Measurements from ENCODE around the gene FHOD3.

FHOD3 gene

DNA sequence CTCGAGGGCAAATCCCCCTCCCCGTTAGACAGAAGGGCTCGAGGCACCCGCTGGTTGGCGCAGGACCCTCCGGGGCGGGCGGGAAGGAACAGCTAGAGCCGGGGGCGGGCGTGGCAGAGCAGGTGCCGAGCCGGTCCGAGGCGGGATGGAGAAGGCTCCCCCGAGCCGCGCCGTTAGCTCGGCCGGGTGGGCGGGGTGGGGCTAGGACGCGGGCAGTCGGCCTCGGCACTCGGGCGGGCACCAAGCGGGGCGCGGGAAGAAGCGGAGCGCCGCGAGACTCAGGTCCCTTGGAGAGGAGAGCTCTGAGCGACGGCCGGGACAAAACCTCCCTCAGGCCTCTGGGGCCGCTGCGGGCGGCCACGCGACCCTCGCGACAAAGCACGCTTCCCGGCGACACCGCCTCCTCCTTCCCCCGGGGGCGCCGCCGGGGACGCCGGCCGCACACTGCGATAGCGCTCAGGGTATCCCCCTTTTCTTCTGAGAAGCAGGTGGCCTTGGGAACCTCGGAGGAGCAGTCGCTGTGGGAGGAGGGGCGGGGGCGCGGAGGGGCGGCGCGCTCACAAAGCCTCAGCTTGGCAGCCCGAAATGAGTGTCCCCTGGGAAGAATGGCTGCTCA is 721 bp downstream of the FHOD3 start:
- peak; percentile 26 for DNase-seq (ENCODE audit: insufficient read length)
- FAIRE-seq = no peak
- no peak for TF ChIP-seq TAF1 (IDR thresholded peaks at IDR 0.05; ENCODE audit: borderline replicate concordance, low read depth, low read length)
- TF ChIP-seq POLR2A (IDR thresholded peaks at IDR 0.05; ENCODE audit: low read depth, low read length) = no peak
- TF ChIP-seq POLR2AphosphoS5 (IDR thresholded peaks at IDR 0.05; ENCODE audit: low read depth, low read length) = no peak

DNA sequence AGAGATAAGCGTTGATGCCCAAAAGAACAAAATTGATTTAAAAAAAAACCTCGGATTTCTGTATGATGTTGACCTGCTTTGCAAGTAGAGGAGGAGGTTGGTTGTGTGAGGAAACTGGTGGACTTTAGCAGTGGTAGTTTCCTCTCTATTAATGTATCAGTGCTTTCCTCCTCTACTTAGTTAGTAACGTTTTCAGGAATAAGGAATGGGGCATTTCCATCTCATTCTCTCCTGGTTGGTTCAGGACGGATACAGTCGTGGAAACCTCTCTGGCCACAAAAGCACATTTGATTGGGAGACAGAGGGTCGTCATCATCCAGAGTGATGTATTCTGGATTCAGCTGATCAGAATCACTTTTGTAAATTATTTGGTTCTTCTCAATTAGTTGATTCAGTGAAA is 1.5 kb downstream of the FHOD3 start:
- DNase-seq (ENCODE audit: insufficient read length) (no peak), FAIRE-seq (no peak)
- TF ChIP-seq POLR2A (IDR thresholded peaks at IDR 0.05; ENCODE audit: low read depth, low read length) (no peak), TAF1 (IDR thresholded peaks at IDR 0.05; ENCODE audit: borderline replicate concordance, low read depth, low read length) (no peak), POLR2AphosphoS5 (IDR thresholded peaks at IDR 0.05; ENCODE audit: low read depth, low read length) (no peak)

DNA sequence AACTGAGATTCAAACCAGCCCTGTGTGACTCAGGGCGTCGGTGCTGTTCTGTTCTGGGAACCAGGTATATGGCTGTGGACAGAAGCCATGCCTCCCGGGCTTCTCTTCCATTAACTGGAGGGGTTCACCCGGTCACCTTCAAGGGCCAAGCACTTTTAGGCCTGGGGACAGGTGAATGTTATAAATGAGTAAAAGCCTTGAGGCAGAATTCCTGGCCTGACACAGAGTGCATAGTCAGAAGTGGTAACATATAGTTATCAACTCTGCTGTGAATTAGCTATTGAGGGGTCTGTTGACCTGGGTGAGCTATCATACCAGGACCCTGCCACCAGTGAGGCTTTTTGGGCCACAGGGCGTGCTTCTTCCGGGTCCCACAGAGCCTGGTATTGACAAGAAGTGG is 2.7 kb downstream of the FHOD3 start:
- FAIRE-seq (no peak), DNase-seq (ENCODE audit: insufficient read length) (no peak)
- TF ChIP-seq POLR2AphosphoS5 (IDR thresholded peaks at IDR 0.05; ENCODE audit: low read depth, low read length) = no peak
- no peak for TF ChIP-seq TAF1 (IDR thresholded peaks at IDR 0.05; ENCODE audit: borderline replicate concordance, low read depth, low read length)
- TF ChIP-seq POLR2A (IDR thresholded peaks at IDR 0.05; ENCODE audit: low read depth, low read length) = no peak

DNA sequence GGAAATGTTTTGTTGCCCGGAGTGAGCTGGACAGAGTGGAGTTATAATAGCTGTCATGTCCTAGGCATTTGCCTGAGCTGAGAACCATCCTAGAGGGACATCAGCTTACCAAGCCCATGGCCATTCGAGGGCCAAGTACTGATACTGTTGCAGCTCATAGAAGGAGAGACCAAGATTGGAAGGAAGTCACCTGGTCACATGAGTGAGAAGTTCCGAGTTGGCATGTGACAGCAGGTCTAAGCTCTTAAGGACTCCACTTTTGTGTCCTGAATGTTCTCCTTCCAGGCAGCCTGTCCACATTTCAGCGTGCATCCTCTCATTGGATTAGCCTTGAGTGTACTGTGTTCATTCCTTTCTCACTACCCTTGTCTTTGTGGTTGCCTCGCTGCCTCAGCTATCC is 4.4 kb downstream of the FHOD3 start:
- no peak for DNase-seq (ENCODE audit: insufficient read length)
- no peak for TF ChIP-seq TAF1 (IDR thresholded peaks at IDR 0.05; ENCODE audit: borderline replicate concordance, low read depth, low read length)
- no peak for TF ChIP-seq POLR2AphosphoS5 (IDR thresholded peaks at IDR 0.05; ENCODE audit: low read depth, low read length)
- no peak for TF ChIP-seq POLR2A (IDR thresholded peaks at IDR 0.05; ENCODE audit: low read depth, low read length)
- FAIRE-seq = no peak

DNA sequence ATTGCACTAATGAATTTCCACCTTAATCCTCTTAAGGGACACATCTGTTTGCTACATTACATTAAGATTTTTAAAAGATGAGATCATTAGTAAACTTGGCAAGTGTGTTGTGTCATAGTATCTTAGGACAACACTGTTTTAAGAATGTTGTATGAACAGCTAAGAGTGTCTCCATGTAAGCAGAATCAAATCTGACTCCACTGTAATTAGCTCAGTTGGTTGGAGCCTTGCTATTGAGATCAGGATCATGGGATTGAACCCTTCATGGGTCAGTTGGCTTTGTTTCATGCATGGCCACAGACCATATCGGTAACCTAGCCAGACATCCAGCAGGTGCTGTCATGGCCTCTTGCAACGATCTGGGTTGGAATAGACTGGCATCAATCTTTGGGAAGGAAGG is 5.2 kb downstream of the FHOD3 start:
- TF ChIP-seq POLR2A (IDR thresholded peaks at IDR 0.05; ENCODE audit: low read depth, low read length) (no peak), POLR2AphosphoS5 (IDR thresholded peaks at IDR 0.05; ENCODE audit: low read depth, low read length) (no peak), TAF1 (IDR thresholded peaks at IDR 0.05; ENCODE audit: borderline replicate concordance, low read depth, low read length) (no peak)
- DNase-seq (ENCODE audit: insufficient read length) (no peak), FAIRE-seq (no peak)

DNA sequence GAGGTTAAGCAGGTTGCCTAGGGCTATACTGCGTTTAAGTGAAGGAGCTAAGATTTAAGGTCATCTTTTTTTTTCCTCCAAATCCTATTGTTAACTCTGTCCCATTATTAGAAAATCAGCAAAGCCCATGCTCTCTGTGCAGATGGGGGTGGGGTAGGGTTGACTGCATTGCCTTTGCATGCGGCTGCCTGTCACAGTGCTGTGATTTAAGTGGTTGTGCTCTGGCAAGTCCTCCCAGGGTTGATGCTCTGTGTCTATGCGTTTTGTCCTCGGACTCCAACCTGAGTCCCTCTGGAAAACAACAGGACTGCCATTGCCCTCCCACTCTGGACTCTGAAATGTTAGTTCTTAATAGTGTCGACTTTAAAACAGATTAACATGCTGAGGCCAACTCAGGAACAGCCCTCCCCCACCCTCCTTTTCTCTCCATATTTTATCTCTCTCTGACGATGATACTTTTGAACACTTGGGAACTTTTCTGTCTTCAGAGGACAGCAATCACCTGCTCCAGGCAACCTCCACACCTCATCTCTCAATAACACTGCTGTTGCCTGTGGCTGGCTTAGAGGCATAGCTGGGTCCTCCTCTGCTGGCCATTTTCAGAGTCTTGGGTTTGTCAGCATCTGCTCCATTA is 5.8 kb downstream of the FHOD3 start:
- no peak for DNase-seq (ENCODE audit: insufficient read length)
- no peak for TF ChIP-seq POLR2AphosphoS5 (IDR thresholded peaks at IDR 0.05; ENCODE audit: low read depth, low read length)
- no peak for TF ChIP-seq TAF1 (IDR thresholded peaks at IDR 0.05; ENCODE audit: borderline replicate concordance, low read depth, low read length)
- TF ChIP-seq POLR2A (IDR thresholded peaks at IDR 0.05; ENCODE audit: low read depth, low read length) = no peak
- no peak for FAIRE-seq

DNA sequence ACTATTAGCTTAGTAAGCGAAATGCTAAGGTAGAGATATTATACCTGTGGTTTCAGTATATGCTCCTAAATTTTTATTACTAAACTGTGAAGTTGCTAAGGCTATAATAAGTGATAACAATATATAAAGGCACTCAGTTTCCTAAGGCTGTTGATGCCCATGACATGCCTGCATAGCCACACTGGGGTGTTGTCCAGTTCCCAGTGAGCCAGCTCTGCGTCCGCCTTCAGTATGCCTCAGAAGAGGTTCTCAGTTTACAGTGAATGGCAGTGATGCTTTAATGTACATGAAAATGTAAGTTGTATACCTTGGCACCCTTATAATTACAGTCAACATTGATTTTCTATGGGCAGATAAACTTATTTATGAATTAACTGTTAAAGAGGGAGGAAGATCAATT is 7.2 kb downstream of the FHOD3 start:
- TF ChIP-seq TAF1 (IDR thresholded peaks at IDR 0.05; ENCODE audit: borderline replicate concordance, low read depth, low read length) = no peak
- no peak for TF ChIP-seq POLR2AphosphoS5 (IDR thresholded peaks at IDR 0.05; ENCODE audit: low read depth, low read length)
- no peak for TF ChIP-seq POLR2A (IDR thresholded peaks at IDR 0.05; ENCODE audit: low read depth, low read length)
- no peak for FAIRE-seq
- DNase-seq (ENCODE audit: insufficient read length) = no peak

DNA sequence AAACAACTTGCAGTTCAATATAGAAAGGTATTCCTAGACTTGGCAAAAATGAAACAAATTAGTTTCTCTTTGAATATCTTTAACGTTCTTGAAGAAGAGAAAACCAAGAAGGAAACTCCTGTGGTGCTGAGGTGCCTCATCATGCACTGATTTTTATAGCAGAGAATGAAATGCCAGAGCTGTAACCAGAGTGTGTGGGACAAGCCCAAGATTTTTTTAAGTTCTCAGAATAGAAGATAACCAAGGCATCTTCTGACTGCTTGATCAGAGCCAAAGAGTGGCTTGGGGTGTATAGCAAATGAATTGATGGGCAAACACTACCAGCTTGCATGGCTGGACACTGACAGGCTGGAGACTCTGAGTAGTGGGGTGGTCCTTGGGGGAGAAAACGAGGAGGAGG is 7.9 kb downstream of the FHOD3 start:
- no peak for FAIRE-seq

DNA sequence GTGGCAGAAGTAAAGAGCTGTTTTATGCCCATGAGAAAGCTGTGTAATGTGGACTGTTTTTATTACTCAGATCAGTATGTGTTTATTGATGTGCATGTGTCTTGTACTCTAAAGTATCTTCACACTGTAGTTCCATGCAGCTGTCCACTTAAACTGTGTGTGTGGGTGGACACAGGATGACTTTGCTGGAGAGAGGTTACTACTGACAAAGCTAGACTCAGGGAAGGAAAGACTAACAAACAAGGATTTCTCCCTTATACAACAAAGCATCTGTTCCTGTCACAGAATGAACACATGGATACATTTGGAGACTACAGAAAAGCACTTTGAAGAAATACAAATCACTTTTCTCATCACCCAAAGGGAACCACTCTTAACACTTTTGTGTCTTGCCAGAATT is 10.0 kb downstream of the FHOD3 start:
- no peak for DNase-seq (ENCODE audit: insufficient read length)
- TF ChIP-seq POLR2A (IDR thresholded peaks at IDR 0.05; ENCODE audit: low read depth, low read length) (no peak), TAF1 (IDR thresholded peaks at IDR 0.05; ENCODE audit: borderline replicate concordance, low read depth, low read length) (no peak), POLR2AphosphoS5 (IDR thresholded peaks at IDR 0.05; ENCODE audit: low read depth, low read length) (no peak)
- no peak for FAIRE-seq

More for the DNA sequence above, 7.9 kb downstream of the FHOD3 start:
- TF ChIP-seq TAF1 (IDR thresholded peaks at IDR 0.05; ENCODE audit: borderline replicate concordance, low read depth, low read length) (no peak), POLR2AphosphoS5 (IDR thresholded peaks at IDR 0.05; ENCODE audit: low read depth, low read length) (no peak), POLR2A (IDR thresholded peaks at IDR 0.05; ENCODE audit: low read depth, low read length) (no peak)
- no peak for DNase-seq (ENCODE audit: insufficient read length)

DNA sequence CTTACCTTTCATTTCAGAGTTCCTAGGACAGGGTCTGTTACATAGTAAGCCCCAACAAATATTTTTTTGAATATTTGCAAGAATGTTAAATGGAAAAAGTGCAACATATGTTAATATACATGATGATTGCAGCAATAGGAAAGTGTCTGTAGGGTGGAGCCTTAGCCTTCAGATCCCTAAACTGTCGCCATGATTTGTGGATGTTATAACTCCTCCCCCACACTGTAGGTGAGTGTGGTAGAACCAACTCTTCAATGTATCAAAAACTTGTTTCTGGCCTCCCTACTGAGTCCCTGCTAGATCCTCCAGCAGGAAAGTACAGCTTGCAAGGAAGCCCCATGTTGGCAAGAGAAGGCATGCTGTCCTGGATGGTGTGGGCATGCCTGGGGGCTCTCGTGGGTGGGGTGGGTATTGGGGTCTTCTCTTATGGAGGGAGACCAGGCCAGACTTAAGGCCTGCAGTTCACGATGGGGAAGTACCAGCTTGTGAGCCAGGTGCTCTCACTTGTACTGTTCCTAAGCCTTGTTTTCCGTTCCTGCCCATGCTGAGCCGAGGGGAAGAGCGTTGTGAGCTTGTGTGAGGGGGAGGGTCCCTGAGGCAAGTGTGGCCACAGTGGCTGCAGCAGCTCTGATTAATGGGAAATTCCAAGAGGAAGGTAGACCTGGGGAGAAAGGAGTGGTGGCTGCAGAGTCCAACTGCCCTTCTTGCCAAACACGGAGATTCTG is 11.4 kb downstream of the FHOD3 start:
- TF ChIP-seq TAF1 (IDR thresholded peaks at IDR 0.05; ENCODE audit: borderline replicate concordance, low read depth, low read length) = no peak
- no peak for TF ChIP-seq POLR2A (IDR thresholded peaks at IDR 0.05; ENCODE audit: low read depth, low read length)
- no peak for TF ChIP-seq POLR2AphosphoS5 (IDR thresholded peaks at IDR 0.05; ENCODE audit: low read depth, low read length)
- DNase-seq (ENCODE audit: insufficient read length) = no peak
- FAIRE-seq = no peak

DNA sequence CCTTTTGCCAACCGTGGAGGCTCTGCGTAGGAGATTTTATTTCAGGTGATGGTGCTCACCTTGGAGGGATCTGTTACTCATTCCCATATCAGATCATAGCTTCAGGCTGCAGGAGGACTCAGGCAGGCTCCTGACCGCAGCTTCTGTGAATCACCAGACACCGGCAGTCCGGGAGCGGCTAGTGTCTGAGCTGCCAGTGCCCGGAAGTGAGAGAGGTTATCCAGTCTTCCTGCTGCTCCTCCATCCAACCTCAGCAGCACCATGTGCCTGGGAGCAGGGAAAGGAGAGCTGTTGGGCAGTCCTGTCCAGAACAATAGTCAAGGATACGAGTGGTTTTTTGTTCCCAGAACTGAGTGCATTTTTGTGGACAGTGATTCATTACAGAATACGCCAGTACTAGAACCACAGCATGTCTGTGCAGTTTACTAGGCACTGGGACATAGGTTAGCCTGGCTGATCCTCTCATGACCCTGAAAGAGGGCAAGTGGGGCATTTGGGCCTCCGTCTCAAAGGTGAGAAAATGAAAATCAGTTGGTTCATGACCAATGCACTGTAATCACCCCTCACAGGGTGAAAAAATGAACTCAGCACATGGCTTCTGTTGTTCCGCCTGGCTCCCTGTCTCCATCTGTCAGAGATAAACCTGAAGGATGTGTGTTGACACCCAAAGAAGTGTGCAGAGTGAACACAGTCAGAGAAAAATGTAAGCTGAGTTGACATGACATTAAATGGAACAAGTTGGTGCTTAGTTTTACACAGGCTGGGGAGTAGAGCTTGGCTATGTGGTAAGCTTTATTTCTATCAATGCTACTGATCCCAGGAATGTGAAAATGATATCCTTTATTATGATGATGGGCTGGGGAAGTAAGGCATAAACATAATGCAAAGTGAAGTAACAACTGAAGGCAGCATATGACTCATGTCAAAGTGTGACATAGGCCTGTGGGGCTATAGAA is 12.2 kb downstream of the FHOD3 start:
- DNase-seq (ENCODE audit: insufficient read length) (no peak), FAIRE-seq (no peak)
- no peak for TF ChIP-seq POLR2A (IDR thresholded peaks at IDR 0.05; ENCODE audit: low read depth, low read length)
- TF ChIP-seq POLR2AphosphoS5 (IDR thresholded peaks at IDR 0.05; ENCODE audit: low read depth, low read length) = no peak
- no peak for TF ChIP-seq TAF1 (IDR thresholded peaks at IDR 0.05; ENCODE audit: borderline replicate concordance, low read depth, low read length)

All from GM12892 (cell line).